NCI-H187 (cell line): ENCODE measurements around the gene TRNAU1AP.
"Not testable (repeated sequence)": the region's sequence is repeated elsewhere in the genome, so short reads cannot be mapped to it uniquely, and the experiment has no call there.

ENCODE experiments used
- DNase-seq, 2 experiments: peaks; one replicate each; lab custom pipeline; 2025; lab: John Stamatoyannopoulos, UW

The TRNAU1AP gene

GRCh38 chr1:28521502-28522164 lies 31.3 kb upstream of the TRNAU1AP start:
- DNase-seq, result no peak

GRCh38 chr1:28522537-28522936 lies 30.3 kb upstream of the TRNAU1AP start:
- not testable (repeated sequence) for DNase-seq

GRCh38 chr1:28525002-28525642 lies 27.8 kb upstream of the TRNAU1AP start:
- not testable (repeated sequence) for DNase-seq

- DNase-seq, result no peak
These were observed 26.0 kb upstream of the TRNAU1AP start for GRCh38 chr1:28526886-28527285.

- DNase-seq, result no peak
These were observed 22.4 kb upstream of the TRNAU1AP start for GRCh38 chr1:28530456-28530855.

GRCh38 chr1:28534671-28535070 lies 18.2 kb upstream of the TRNAU1AP start:
- DNase-seq, result no peak

GRCh38 chr1:28535180-28535579 lies 17.7 kb upstream of the TRNAU1AP start:
- no peak for DNase-seq

GRCh38 chr1:28537457-28538199 lies 15.3 kb upstream of the TRNAU1AP start:
- no peak for DNase-seq

GRCh38 chr1:28538286-28538685 lies 14.6 kb upstream of the TRNAU1AP start:
- DNase-seq, result no peak

DNA sequence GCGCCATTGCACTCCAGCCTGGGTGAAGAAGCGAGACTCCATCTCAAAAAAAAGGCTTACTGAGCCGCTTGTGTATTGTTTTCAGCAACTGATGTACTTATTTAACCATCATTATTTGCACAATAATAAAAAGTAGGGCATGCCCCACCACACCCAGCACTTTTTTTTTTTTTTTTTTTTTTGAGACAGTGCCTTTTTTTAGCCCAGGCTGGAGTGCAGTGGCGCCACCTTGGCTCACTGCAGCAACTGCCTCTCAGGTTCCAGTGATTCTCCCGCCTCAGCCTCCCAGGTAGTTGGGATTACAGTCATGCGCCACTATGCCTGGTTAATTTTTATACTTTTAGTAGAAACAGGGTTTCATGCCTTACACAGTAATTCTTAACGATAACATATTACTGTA lies 12.2 kb upstream of the TRNAU1AP start:
- DNase-seq, result no peak

DNA sequence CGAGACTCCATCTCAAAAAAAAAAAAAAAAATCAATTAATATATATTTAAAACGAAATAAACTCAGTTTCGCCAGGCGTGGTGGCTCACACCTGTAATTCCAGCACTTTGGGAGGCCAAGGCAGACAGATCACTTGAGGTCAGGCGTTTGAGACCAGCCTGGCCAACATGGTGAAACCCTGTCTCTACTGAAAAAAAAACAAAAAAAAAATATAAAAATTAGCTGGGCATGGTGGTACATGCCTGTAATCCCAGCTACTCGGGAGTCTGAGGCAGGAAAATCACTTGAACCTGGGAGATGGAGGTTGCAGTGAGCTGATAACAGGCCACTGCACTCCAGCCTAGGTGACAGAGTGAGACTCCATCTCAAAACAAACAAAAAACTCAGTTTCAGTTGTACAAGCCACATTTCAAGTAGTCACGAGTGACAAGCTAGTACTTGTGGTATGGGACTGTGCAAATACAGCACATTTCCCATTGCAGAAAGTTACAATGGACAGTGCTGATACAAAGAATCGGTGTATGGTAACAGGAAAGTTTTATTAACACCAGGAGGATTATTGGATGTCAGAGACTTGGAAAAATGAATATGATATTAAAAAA lies 11.4 kb upstream of the TRNAU1AP start:
- DNase-seq, result not testable (repeated sequence)

DNA sequence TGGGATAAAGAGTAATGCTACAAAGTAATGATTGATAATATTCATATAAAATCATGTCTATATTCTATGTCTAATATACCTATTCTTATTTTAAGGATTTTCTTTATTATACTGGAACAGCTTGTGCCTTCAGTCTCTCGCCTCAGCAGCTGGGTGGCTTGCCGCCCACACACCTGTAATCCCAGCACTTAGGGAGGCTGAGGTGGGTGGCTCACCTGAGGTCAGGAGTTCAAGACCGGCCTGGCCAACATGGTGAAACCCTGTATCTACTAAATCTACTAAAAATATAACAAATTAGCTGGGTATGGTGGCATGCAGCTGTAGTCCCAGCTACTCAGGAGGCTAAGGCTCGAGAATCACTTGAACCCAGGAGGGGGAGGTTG lies 7.6 kb upstream of the TRNAU1AP start:
- DNase-seq, result no peak

DNA sequence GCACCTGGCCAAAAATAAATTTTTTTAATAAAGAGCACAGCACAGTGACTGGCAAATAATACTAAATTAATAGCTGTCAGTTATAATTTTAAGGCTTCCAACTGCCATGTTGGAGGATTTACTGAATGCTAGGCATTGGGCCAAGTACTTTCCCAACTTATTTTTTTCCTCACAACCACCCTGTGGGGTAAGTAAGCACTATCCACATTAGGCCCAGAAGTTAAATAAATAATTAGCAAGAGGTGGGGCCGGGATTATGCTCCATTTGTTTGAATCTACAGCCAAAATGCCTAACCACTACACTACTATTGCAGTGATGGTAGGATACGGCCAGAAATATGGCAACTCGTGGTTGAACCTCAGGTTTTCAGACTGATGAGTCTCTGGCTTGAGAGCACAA lies 4.6 kb upstream of the TRNAU1AP start:
- DNase-seq, result no peak

- no peak for DNase-seq
These were observed 1.5 kb upstream of the TRNAU1AP start for GRCh38 chr1:28551381-28551780.

- peak in 1 of 2 experiments; percentile 46 for DNase-seq
These were observed 8.0 kb downstream of the TRNAU1AP start for GRCh38 chr1:28560886-28561285.

- no peak for DNase-seq
These were observed 11.4 kb downstream of the TRNAU1AP start for GRCh38 chr1:28564310-28564709.

DNA sequence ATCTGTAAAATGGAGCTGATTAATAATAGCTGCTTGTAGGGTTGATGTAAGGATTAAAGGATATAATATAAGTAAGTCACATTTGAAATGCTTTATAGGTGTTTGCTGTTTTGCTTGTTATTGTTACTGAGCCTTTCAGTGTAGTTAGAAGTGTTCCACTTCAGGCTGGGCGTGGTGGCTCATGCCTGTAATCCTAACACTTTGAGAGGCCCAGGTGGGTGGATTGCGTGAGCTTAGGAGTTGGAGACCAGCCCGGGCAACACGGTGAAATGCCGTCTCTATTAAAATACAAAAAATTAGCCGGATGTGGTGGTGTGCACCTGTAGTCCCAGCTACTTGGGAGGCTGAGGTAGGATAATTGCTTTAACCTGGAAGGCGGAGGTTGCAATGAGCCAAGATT lies 12.2 kb downstream of the TRNAU1AP start:
- DNase-seq, result no peak

GRCh38 chr1:28565726-28566125 lies 12.8 kb downstream of the TRNAU1AP start:
- no peak for DNase-seq

- DNase-seq, result no peak
These were observed 14.0 kb downstream of the TRNAU1AP start for GRCh38 chr1:28566931-28567330.

- no peak for DNase-seq
These were observed 19.0 kb downstream of the TRNAU1AP start for GRCh38 chr1:28571911-28572310.

DNA sequence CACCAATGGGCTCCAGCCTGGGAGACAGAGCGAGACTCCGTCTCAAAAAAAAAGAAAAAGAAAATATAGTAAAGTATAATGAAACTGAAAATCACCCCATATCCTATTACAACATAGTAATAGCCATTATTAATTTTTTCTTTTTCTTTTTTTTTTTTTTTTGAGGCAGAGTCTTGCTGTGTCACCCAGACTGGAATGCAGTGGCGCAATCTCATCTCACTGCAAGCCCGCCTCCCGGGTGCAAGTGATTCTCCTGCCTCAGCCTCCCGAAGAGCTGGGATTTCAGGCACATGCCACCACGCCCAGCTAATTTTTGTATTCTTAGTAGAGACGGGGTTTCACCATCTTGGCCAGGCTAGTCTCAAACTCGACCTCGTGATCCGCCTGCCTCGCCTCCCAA lies 20.0 kb downstream of the TRNAU1AP start:
- not testable (repeated sequence) for DNase-seq

- no peak for DNase-seq
These were observed 20.7 kb downstream of the TRNAU1AP start for GRCh38 chr1:28573564-28573963.
